Measurements from ENCODE around the gene TTN.
"Not testable (repeated sequence)": the region's sequence is repeated elsewhere in the genome, so short reads cannot be mapped to it uniquely, and the experiment has no call there.

Gene TTN

DNA sequence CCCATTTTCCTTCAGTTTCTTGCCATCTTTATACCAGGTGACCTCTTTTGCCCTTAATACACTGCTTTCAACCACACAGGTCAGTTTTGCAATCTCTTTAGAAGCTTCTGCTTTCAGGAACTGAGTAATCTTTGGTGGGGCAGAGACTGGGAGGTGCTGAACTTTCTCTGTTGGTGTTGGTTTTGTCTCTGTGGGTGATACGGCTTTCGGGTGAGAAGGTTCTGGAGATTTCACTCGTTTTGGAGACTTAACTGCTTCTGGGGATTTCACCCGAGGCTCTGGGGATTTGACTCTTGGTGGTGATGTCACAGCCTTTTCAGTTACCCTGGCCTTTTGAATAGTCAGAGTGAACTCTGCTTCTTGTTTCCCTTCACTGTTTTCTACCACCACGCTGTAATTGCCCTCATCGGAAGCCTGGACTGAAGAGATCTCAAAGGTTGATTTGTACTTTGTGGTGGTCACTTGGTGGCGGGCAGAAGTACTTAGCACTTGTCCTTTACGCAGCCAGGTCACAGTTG lies 276.5 kb downstream of the TTN start:
- DNase-seq (ENCODE audit: low read depth in 2 of 2): no peak

DNA sequence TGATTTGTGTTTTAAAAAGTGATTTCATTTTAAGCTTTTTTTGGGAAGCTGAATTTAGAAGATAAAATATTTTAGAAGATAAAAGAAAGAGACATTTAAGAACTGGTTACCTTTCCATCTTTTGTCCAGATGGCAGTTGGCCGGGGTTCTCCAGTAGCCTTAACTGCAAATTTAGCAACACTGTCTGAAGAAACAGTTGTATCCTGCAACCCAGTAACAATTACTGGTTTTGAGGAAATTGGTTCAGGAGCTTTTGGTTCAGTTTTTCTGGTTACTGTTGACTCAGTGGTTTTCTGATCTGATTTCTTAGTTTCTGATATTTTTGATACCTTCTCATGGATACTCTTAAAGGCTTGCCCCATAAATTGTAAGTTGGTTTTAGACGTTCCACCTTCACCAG lies 277.1 kb downstream of the TTN start:
- no peak for DNase-seq (ENCODE audit: low read depth in 2 of 2)

DNA sequence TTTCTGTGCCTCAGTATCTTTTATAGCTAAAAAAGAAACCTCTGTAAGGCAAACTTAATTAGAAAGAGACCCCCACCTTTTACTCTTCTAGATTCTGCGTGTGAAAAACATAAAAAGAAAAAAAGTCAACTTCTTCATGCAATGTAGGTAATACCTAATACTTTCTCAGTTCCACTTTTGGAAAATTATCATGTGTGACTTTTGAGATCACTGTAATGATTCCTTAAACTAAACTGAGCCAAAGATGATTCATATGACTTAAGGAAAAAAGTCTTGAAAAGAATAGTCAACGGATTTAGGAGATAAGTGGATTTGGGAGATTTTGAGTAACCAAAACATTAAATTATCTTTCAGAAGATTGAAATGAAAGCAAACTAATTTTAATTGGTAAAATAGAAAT lies 278.0 kb downstream of the TTN start:
- DNase-seq (ENCODE audit: low read depth in 2 of 2): no peak

GRCh38 chr2:178528647-178529046 lies 278.6 kb downstream of the TTN start:
- no peak for DNase-seq (ENCODE audit: low read depth in 2 of 2)

GRCh38 chr2:178527592-178527991 lies 279.6 kb downstream of the TTN start:
- DNase-seq (ENCODE audit: low read depth in 2 of 2): no peak

DNA sequence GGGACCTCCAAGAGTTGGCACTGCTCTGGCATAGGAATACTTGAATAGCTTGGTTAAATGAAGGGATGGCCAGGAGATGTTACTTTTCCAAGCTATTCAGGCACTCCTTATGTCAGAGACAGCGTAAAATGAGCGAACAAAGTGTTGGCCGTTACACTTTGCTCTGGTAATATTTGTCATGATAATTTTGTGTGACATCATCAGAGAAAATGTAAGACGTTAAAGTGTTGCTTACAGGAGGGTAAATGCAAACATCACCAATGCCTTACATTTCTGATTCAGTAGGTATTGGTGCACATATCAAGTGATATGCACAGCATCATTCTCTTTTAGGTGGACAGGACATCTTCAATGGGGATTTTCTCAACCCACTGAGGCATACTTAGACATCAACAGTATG lies 281.0 kb downstream of the TTN start:
- DNase-seq (ENCODE audit: low read depth in 2 of 2): no peak

DNA sequence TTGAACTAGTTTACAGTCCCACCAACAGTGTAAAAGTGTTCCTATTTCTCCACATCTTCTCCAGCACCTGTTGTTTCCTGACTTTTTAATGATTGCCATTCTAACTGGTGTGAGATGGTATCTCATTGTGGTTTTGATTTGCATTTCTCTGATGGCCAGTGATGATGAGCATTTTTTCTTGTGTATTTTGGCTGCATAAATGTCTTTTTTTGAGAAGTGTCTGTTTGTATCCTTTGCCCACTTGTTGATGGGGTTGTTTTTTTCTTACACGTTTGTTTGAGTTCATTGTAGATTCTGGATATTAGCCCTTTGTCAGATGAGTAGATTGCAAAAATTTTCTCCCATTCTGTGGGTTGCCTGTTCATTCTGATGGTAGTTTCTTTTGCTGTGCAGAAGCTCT lies 281.8 kb downstream of the TTN start:
- DNase-seq (ENCODE audit: low read depth in 2 of 2): not testable (repeated sequence)

GRCh38 chr2:178525010-178525409 lies 282.2 kb downstream of the TTN start:
- DNase-seq (ENCODE audit: low read depth in 2 of 2): not testable (repeated sequence)

GRCh38 chr2:178523596-178524134 lies 283.6 kb downstream of the TTN start:
- DNase-seq (ENCODE audit: low read depth in 2 of 2): no peak

DNA sequence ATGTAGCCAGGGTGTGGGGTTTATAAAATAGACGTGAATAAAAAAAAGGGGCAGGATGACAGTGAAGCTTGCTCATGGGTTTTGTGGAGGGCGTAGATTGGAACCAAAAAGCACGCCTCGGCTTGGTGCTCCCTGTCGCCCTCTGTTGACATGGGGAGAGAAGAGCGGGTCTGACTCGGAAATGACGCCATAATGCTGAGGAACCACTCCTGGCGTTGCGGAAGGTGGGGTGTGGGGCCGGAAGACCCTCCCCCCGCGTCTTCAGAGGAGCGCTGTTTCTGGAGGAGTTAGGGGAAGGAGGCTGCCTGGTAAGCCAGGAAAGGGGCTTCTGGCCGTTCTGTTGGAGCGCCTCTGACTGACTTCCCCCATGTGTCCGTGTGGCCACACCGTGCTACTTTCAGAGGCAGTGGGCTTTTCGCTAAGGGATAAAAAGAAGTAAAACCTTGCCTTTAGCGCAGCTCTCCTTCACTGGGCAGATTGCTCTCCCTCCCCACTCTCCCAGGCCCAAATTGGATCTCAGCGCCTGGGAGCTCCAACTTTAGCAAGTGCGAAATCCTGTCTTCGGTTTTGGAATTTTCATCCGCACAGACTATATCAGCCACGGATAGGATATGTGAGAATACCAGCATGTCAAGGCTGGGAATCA lies 284.1 kb downstream of the TTN start:
- peak; percentile 55 for DNase-seq (ENCODE audit: low read depth in 2 of 2)

- DNase-seq (ENCODE audit: low read depth in 2 of 2): no peak
Measured at GRCh38 chr2:178521304-178522150, 285.7 kb downstream of the TTN start.

DNA sequence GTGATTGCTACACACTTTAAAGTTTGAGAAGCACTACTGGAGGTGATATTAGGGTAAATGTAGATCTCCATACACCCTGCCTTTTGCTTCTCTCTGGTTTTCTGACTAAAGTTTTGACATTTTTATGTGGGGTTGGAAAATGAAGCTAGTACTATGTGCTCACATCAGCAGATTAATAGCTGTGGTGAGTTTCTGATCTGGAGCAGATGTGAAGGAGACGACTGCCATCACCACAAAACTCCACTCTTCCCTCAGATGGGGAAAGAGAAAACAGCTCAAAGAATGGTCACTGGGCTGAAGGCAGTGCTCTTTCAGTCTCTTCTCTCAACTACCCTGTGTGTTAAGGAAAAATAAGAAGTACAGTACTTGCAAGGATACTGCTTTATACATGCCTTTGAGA lies 289.7 kb downstream of the TTN start:
- peak; percentile 13 to 18 for DNase-seq (ENCODE audit: low read depth in 2 of 2)

GRCh38 chr2:178514664-178515063 lies 292.6 kb downstream of the TTN start:
- DNase-seq (ENCODE audit: low read depth in 2 of 2): peak in 1 of 2 experiments; percentile 10

GRCh38 chr2:178513876-178514275 lies 293.3 kb downstream of the TTN start:
- DNase-seq (ENCODE audit: low read depth in 2 of 2): no peak

DNA sequence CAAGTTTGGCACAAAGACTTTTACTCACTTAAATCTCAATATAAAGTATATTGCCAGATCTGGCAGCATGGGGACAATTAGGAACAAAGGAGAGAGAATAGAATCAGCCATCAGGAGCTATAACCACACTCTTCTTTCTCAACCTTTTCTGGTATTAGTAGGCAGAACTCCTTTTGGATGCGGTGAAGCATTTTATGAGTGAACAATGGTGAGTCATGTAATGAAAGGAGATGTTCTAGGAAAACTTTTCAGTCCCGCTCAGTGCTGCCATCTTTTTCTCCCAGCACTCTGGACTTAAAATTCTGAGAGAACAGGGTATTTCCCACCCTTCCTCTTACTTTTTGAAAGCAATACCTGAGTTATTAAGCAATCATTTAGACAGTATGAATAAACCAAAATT lies 294.7 kb downstream of the TTN start:
- no peak for DNase-seq (ENCODE audit: low read depth in 2 of 2)

DNA sequence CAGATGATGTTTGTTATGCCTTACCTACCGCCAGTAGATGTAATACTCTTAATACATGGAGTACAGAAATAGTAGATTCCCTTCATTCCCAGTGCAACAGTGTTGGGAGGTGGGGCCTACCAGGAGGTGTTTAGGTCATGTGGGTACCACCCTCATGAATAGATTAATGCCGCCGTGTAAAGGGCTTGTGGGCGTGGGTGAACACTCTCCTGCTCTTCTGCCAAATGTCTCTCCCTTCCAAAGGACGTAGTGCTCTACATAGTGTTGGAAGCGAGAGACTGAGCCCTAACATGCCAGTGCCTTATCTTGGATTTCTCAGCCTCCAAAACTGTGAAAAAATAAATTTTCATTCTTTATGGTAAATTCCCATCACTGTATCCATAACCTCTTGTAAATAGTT lies 296.8 kb downstream of the TTN start:
- DNase-seq (ENCODE audit: low read depth in 2 of 2): no peak

- DNase-seq (ENCODE audit: low read depth in 2 of 2): no peak
Measured at GRCh38 chr2:178508646-178509045, 298.6 kb downstream of the TTN start.

DNA sequence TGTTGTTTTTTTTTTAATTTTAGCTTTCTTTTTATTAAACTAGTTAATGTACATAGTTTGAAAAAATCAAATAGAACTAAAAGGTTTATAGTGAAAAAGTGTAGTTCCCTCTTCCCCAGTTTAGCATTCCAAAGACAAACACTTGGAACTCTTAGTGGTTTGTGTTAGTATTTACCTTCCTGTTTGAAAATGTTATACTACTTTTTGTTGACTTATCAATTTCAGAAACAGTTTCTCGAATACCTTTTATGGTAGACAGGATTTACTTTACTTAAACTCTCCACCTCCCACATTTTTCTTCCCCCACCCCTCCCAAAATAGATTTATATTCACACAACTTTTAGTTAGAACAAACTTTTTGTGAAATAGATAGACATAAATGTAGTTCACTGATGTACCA lies 300.3 kb downstream of the TTN start:
- DNase-seq (ENCODE audit: low read depth in 2 of 2): no peak

- DNase-seq (ENCODE audit: low read depth in 2 of 2): no peak
Measured at GRCh38 chr2:178506524-178506923, 300.7 kb downstream of the TTN start.

DNA sequence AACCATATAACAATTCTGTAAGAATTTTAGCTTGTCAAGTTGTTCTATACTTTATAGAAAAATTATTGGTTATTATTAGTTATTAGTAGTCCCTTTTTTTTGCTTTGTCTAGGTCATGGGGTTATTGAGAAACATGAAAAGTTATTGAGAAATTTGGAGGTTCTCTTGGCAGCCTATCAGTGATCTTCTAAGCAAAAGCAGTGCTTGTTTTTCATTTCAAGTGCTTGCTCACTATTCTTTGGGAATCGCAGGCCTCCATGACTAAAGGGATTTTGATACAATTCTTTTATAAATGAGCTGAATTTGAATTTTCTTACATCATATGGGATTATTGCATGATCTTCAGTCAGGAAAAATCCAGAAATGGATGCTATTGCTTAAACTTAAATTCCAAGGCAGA lies 301.1 kb downstream of the TTN start:
- DNase-seq (ENCODE audit: low read depth in 2 of 2): no peak

- no peak for DNase-seq (ENCODE audit: low read depth in 2 of 2)
Measured at GRCh38 chr2:178502751-178503150, 304.5 kb downstream of the TTN start.

- no peak for DNase-seq (ENCODE audit: low read depth in 2 of 2)
Measured at GRCh38 chr2:178499640-178500039, 307.6 kb downstream of the TTN start.

GRCh38 chr2:178498137-178498536 lies 309.1 kb downstream of the TTN start:
- DNase-seq (ENCODE audit: low read depth in 2 of 2): no peak

Data from fibroblast of skin of left biceps (primary cell).